Chondrocyte (in vitro differentiated cells): ENCODE data around the gene SRGAP1. TPM values are rescaled to one million over a fixed set of nuclear protein-coding genes. Genes with fewer than 3 reads are reported as not detected.
A peak's percentile ranks its signal among the peaks of the same experiment; 100 is the strongest.

Experiments used
- DNase-seq: peaks from one replicate; pipeline ENCODE4 v3.0.0; 2021; ENCODE audit warnings: mixed read lengths, low spot score
- H3K27ac Mint-ChIP-seq: one replicate; pipeline ENCODE4 v1.8.0; 2021; ENCODE audit warnings: mild to moderate bottlenecking, moderate library complexity, mixed read lengths; ENCODE audit not compliant: unreplicated experiment
- H3K27me3 Mint-ChIP-seq: 2 replicates; pipeline ENCODE4 v1.8.0; 2021; ENCODE audit warnings: low read depth, mixed read lengths
- H3K36me3 Mint-ChIP-seq: 2 replicates; pipeline ENCODE4 v1.8.0; 2021; ENCODE audit warnings: low read depth, mixed read lengths
- H3K4me1 Mint-ChIP-seq: 2 replicates; pipeline ENCODE4 v1.8.0; 2021; ENCODE audit warnings: low read depth, mild to moderate bottlenecking, mixed read lengths
- H3K4me3 Mint-ChIP-seq: one replicate; pipeline ENCODE4 v1.8.0; 2021; ENCODE audit warnings: mild to moderate bottlenecking, moderate library complexity, mixed read lengths; ENCODE audit not compliant: unreplicated experiment
- H3K9me3 Mint-ChIP-seq: 2 replicates; pipeline ENCODE4 v1.8.0; 2021; ENCODE audit warnings: low read depth, mixed read lengths
- CTCF ChIP-seq: fragments of 200-600 bp; sonication (generic); IDR thresholded peaks from 2 replicates; pipeline ENCODE4 v1.5.0; 2021; ENCODE audit warnings: antibody characterized with exemption, mild to moderate bottlenecking, moderate library complexity
- total RNA-seq: library from RNA; stranded (reverse); gene quantifications from 3 replicates; pipeline ENCODE4 v1.2.1, GENCODE V29; 2021

SRGAP1 gene
- total RNA-seq, 1 donor from 2014 or later = 13.2 TPM

- no peak for TF ChIP-seq CTCF
- DNase-seq = no peak
- H3K27ac Mint-ChIP-seq = no peak overlapping the region
- H3K36me3 Mint-ChIP-seq = no peaks in the 10 kb centered on the region
- H3K4me3 Mint-ChIP-seq = no peak overlapping the region
- H3K27me3 Mint-ChIP-seq = no peaks in the 10 kb centered on the region
- no peaks in the 10 kb centered on the region for H3K9me3 Mint-ChIP-seq
- peaks cover 39% of the 10 kb centered on the region for H3K4me1 Mint-ChIP-seq
Observed at GRCh38 chr12:64175254-64175945, 330.9 kb downstream of the SRGAP1 start.

- peak overlapping the region; percentile 37 for H3K27ac Mint-ChIP-seq
- H3K36me3 Mint-ChIP-seq = no peaks in the 10 kb centered on the region
- peaks cover 40% of the 10 kb centered on the region for H3K4me1 Mint-ChIP-seq
- H3K4me3 Mint-ChIP-seq = no peak overlapping the region
- H3K9me3 Mint-ChIP-seq = no peaks in the 10 kb centered on the region
- H3K27me3 Mint-ChIP-seq = no peaks in the 10 kb centered on the region
- DNase-seq = no peak
- no peak for TF ChIP-seq CTCF
Observed at GRCh38 chr12:64177001-64177400, 332.5 kb downstream of the SRGAP1 start.

GRCh38 chr12:64178122-64178521 lies 333.6 kb downstream of the SRGAP1 start:
- Mint-ChIP-seq H3K27me3 (no peaks in the 10 kb centered on the region), H3K27ac (peak overlapping the region; percentile 4), H3K9me3 (no peaks in the 10 kb centered on the region), H3K4me1 (peaks cover 50% of the 10 kb centered on the region), H3K36me3 (no peaks in the 10 kb centered on the region), H3K4me3 (no peak overlapping the region)
- DNase-seq = no peak
- no peak for TF ChIP-seq CTCF

- peak overlapping the region; percentile 91 for H3K27ac Mint-ChIP-seq
- H3K4me3 Mint-ChIP-seq = no peak overlapping the region
Observed at GRCh38 chr12:64180951-64181350, 336.5 kb downstream of the SRGAP1 start.

More at GRCh38 chr12:64180951-64181350, 336.5 kb downstream of the SRGAP1 start:
- H3K4me1 Mint-ChIP-seq = peaks cover 50% of the 10 kb centered on the region
- H3K36me3 Mint-ChIP-seq = no peaks in the 10 kb centered on the region
- TF ChIP-seq CTCF = no peak
- H3K27me3 Mint-ChIP-seq = no peaks in the 10 kb centered on the region
- DNase-seq = no peak
- no peaks in the 10 kb centered on the region for H3K9me3 Mint-ChIP-seq
